ENCODE results near the gene AMIGO1. TPM values are rescaled to one million over a fixed set of nuclear protein-coding genes. Genes with fewer than 3 reads are reported as not detected.

AMIGO1 gene
- total RNA-seq, 2 experiments from 2014 or later, result 8.2 to 9.4 TPM

DNA sequence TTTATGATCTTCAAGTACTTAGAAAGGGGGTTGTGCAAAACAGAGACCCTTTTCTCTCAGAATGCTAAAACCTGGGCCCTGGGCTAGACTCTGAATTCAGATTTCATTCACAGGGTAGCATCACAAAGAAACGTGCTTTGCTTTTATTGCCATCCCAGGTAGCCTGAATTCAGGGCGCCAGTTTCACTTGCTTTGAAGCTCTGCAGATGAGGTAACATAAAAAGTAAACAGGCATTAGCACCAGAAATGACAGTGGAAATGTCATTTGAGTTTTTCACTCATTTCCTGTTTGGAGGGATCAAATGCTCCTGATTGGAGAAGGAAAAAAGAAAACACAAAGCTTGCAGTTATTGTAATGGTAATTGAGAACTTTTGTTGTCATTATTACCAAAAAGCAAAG is 40.6 kb downstream of the AMIGO1 start:
- H3K4me3 Mint-ChIP-seq, result no peak overlapping the region
- no peak for ATAC-seq (ENCODE audit: low read depth)
- POLR2A ChIA-PET, result interaction anchor here (0.9 kb wide), 1 partner anchor 25 kb away, joined by 3 read pairs; the partner anchor contains the start of gene CYB561D1

DNA sequence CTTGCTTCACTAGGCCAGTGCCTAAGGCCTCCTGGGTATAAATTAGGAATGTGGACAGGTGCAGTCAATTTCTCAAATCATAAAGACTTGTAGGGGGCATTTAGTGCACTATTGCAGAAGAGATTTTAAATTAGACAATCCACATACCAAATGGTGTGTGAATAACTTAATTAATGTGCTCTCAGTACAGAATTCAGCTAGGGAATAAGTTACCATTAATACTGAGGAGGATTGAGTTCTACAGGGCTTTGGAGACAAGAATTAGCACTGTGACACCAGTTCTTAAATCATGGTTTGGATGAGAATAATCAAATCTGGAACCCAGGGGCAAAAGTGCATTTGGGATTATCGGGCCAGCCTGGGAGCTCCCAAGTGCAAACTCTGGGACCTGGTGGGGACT is 41.5 kb downstream of the AMIGO1 start:
- POLR2A ChIA-PET, result no interaction called here
- Mint-ChIP-seq H3K4me1 (peaks cover 4% of the 10 kb centered on the region), H3K9me3 (no peaks in the 10 kb centered on the region), H3K36me3 (no peaks in the 10 kb centered on the region), H3K4me3 (no peak overlapping the region), H3K27me3 (peaks cover 88% of the 10 kb centered on the region), H3K27ac (no peak overlapping the region)
- ATAC-seq (ENCODE audit: low read depth) (no peak), DNase-seq (no peak)

More for the DNA sequence above, 40.6 kb downstream of the AMIGO1 start:
- Mint-ChIP-seq H3K9me3 (no peaks in the 10 kb centered on the region), H3K27ac (no peak overlapping the region), H3K36me3 (no peaks in the 10 kb centered on the region), H3K27me3 (peaks cover 83% of the 10 kb centered on the region), H3K4me1 (peaks cover 4% of the 10 kb centered on the region)
- DNase-seq, result no peak

DNA sequence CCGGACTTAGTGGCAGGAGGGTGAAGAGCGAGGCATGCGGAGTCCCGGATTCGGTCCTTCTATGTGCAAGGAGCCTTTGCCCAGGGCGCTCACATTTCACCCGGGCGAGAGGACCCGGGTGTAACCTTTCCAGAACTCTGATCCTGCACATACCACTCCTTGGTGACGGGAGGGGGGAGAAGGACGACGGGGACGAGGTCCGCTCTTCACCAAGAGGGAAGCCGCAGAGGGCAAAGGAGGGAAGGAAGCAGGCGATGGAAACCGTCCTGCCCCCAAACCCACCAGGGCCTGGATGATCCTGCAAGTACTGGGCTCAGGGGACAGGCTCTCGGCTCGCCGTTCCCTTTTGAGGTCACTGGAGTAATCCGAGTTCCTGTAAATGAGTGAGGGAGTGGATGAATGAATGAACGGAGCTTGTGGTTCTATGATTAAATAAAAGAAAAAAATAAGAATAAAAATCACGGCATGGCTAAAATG is 42.2 kb downstream of the AMIGO1 start:
- H3K36me3 Mint-ChIP-seq, result no peaks in the 10 kb centered on the region
- no peaks in the 10 kb centered on the region for H3K9me3 Mint-ChIP-seq
- peaks cover 4% of the 10 kb centered on the region for H3K4me1 Mint-ChIP-seq
- no peak for ATAC-seq (ENCODE audit: low read depth)
- H3K4me3 Mint-ChIP-seq, result no peak overlapping the region
- POLR2A ChIA-PET, result no interaction called here
- no peak overlapping the region for H3K27ac Mint-ChIP-seq
- H3K27me3 Mint-ChIP-seq, result peaks cover 86% of the 10 kb centered on the region
- no peak for DNase-seq

DNA sequence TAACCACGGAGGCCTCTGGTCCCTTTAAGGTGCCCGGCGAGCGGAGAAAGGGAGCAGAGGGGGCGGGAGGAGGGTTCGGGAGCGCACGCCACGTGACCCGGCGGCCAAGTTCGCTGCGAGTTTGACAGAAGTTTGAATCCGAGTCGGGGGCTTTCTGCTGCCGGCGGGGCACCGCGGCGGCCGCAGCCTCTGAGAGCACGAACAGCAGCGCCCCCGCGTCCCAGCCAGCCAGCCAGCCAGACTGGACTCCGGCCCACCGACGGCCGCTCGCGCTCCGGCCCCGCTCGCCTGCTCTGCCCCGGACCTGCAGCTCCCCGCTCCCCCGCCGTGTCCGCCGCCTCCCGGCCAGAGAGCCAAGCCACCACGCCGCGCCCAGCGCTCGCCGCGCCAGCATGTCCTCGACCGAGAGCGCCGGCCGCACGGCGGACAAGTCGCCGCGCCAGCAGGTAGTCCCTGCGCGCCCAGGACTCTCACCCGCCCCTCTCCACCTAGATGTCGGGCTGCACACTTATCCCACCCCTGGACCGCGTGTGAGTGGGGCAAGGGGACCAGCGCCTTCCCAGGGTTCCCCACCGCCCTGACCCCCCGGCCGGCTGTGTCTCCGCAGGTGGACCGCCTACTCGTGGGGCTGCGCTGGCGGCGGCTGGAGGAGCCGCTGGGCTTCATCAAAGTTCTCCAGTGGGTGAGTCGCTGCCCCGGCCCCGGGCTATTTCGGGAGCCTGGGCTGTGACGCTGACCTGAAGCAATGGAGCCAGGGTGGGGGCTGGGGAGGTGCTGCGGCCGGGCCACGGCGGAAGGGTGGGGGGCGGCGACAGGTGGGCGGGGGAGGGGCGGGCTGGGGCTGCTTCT is 42.9 kb downstream of the AMIGO1 start, which contains the start of gene SYPL2:
SYPL2 (plus strand) TSS at position 95 of the 849 bp plus-strand sequence; CDS start at position 393, 298 bp downstream.
- Mint-ChIP-seq H3K4me3 (peak within 1 kb of the TSS; percentile 51), H3K36me3 (no peaks in the 10 kb centered on the region), H3K27ac (no peak within 1 kb of the TSS), H3K9me3 (no peaks in the 10 kb centered on the region), H3K27me3 (peaks cover 91% of the 10 kb centered on the region), H3K4me1 (peaks cover 4% of the 10 kb centered on the region)
- POLR2A ChIA-PET, result no interaction called here
- ATAC-seq (ENCODE audit: low read depth) (peak; percentile 30), DNase-seq (peak; percentile 39)

DNA sequence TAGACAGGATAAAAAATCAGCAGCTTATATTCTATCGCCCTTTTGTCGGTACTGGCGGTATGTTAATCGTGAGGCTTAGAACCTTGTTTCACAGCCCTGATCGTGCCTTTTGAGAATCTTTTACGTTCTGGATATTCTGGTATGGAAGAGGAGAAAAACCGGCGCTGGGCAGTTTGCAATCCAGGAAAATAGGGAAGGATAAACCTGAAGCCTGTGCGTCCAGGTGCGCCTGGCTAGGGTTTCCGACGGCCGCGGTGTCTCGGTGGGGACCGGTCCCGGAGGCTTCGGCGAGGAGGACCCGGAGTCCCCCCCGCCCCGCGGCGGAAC is 43.4 kb downstream of the AMIGO1 start:
- H3K9me3 Mint-ChIP-seq, result no peaks in the 10 kb centered on the region
- H3K36me3 Mint-ChIP-seq, result no peaks in the 10 kb centered on the region
- DNase-seq (no peak), ATAC-seq (ENCODE audit: low read depth) (no peak)
- peaks cover 92% of the 10 kb centered on the region for H3K27me3 Mint-ChIP-seq
- peaks cover 4% of the 10 kb centered on the region for H3K4me1 Mint-ChIP-seq
- peak overlapping the region; percentile 51 for H3K4me3 Mint-ChIP-seq
- H3K27ac Mint-ChIP-seq, result no peak overlapping the region
- POLR2A ChIA-PET, result no interaction called here

DNA sequence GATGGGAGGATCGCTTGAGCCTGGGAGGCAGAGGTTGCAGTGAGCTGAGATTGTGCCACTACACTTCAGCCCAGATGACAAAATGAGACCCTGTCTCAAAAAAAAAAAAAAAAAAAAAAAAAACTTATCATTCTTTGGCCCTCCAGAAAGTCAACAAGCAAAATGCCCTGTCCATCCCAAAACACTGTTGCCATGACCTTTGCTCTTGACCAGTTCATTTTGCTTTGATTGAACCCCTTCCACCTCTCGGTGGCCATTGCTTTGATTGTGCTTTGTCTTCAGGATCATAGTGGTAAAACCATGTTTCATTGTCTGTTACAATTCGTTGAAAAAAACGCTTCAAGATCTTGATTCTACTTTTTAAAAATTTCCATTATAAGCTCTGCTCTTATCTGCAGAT is 51.7 kb downstream of the AMIGO1 start:
- DNase-seq (no peak), ATAC-seq (ENCODE audit: low read depth) (no peak)
- Mint-ChIP-seq H3K27me3 (peaks cover 30% of the 10 kb centered on the region), H3K4me3 (no peak overlapping the region), H3K9me3 (peaks cover 16% of the 10 kb centered on the region), H3K27ac (no peak overlapping the region), H3K36me3 (peaks cover 2% of the 10 kb centered on the region), H3K4me1 (no peaks in the 10 kb centered on the region)
- POLR2A ChIA-PET, result no interaction called here

DNA sequence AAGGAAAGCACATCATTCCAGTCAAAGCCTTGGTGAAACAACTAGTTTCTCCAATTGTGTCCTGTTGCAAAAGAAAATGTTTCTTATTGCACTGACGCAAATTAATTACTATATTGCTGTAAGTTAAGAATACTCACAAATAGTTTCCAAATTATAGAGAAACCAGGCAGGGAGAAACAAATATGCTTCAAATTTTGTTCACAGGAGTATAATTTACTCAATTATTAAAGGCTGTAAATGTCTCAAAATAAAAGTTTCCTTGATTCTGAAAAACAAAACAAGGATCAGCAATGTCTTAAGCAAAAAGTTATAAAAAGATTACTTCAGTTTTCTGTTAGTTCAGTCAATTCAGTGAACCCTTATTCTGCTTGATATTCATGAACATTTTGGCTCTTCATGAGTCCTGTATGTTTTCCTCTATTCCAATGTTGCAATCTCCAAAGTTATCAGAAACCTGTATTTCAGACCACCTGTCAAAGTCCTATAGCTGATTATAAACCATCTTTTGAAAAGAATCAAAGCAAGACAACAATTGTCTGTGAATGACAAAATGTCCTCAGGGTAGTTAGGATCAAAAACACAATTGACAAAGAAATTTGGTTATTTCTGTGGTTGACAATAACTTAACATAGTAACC is 54.9 kb downstream of the AMIGO1 start:
- Mint-ChIP-seq H3K9me3 (peaks cover 17% of the 10 kb centered on the region), H3K36me3 (peaks cover 2% of the 10 kb centered on the region), H3K27ac (no peak overlapping the region), H3K4me1 (no peaks in the 10 kb centered on the region), H3K27me3 (peaks cover 32% of the 10 kb centered on the region), H3K4me3 (no peak overlapping the region)
- POLR2A ChIA-PET, result no interaction called here
- ATAC-seq (ENCODE audit: low read depth), result no peak
- DNase-seq, result no peak

Other genes starting within 250 kb of the AMIGO1 start
- gene PSRC1, start 226.6 kb downstream of the AMIGO1 start, total RNA-seq, result 10 to 100 TPM; 27.9 to 30.5 TPM
- not detected for gene MYBPHL, start 202.7 kb downstream of the AMIGO1 start, total RNA-seq
- gene SORT1, start 111.8 kb downstream of the AMIGO1 start, total RNA-seq, result 10 to 100 TPM in 1 of 2 experiments, 1 to 10 TPM in 1; 6.5 to 11.0 TPM
- gene PSMA5, start 83.3 kb downstream of the AMIGO1 start, total RNA-seq, result 100 to 1,000 TPM; 135 TPM
- not detected for gene SYPL2, start 43.2 kb downstream of the AMIGO1 start, total RNA-seq
- 10 to 100 TPM; 10.4 to 12.4 TPM for gene ATXN7L2, start 25.8 kb downstream of the AMIGO1 start, total RNA-seq
- 10 to 100 TPM; 24.3 to 25.1 TPM for gene CYB561D1, start 15.6 kb downstream of the AMIGO1 start, total RNA-seq
- gene GPR61, start 30.1 kb upstream of the AMIGO1 start, total RNA-seq, result under 1 TPM in 1 of 2 experiments, not detected in 1; 0.39 TPM
- gene GNAI3, start 38.9 kb upstream of the AMIGO1 start, total RNA-seq, result 1 to 10 TPM; 8.0 to 8.2 TPM
- gene GNAT2, start 109.9 kb upstream of the AMIGO1 start, total RNA-seq, result under 1 TPM in 1 of 2 experiments, not detected in 1; 0.22 TPM
- 100 to 1,000 TPM; 114 to 122 TPM for gene AMPD2, start 110.1 kb upstream of the AMIGO1 start, total RNA-seq
- gene GSTM4, start 146.4 kb upstream of the AMIGO1 start, total RNA-seq, result 1 to 10 TPM; 5.3 to 5.9 TPM
- 10 to 100 TPM; 16.8 to 17.3 TPM for gene GSTM2, start 158.3 kb upstream of the AMIGO1 start, total RNA-seq
- gene GSTM1, start 178.1 kb upstream of the AMIGO1 start, total RNA-seq, result not detected
- not detected for gene GSTM5, start 202.5 kb upstream of the AMIGO1 start, total RNA-seq
- gene GSTM3, start 231.3 kb upstream of the AMIGO1 start, total RNA-seq, result 1 to 10 TPM; 5.0 TPM